Esophagus squamous epithelium (tissue), 4 donors: Measurements from ENCODE around the gene DIS3L2.

Experiments
- POLR2A ChIP-seq, 4 donors: fragments of 450-650 bp; IDR thresholded peaks; one replicate each; pipeline ENCODE4 v1.6.1; 2017; ENCODE audit warnings: antibody characterized with exemption in 4 of 4, mild to moderate bottlenecking in 4 of 4, moderate library complexity in 3 of 4
- TF ChIP-seq, protein P1 (sequence below), 6 experiments: fragments of 450-650 bp in 4 of 6; fragments of 200-600 bp in 2 of 6; sonication (generic) in 2 of 6; IDR thresholded peaks; one replicate each; pipeline ENCODE4 v1.5.1; 2016 to 2019; ENCODE audit warnings: antibody characterized with exemption in 6 of 6, mild to moderate bottlenecking in 4 of 6, moderate library complexity in 4 of 6

- TF ChIP-seq, protein P1, sequence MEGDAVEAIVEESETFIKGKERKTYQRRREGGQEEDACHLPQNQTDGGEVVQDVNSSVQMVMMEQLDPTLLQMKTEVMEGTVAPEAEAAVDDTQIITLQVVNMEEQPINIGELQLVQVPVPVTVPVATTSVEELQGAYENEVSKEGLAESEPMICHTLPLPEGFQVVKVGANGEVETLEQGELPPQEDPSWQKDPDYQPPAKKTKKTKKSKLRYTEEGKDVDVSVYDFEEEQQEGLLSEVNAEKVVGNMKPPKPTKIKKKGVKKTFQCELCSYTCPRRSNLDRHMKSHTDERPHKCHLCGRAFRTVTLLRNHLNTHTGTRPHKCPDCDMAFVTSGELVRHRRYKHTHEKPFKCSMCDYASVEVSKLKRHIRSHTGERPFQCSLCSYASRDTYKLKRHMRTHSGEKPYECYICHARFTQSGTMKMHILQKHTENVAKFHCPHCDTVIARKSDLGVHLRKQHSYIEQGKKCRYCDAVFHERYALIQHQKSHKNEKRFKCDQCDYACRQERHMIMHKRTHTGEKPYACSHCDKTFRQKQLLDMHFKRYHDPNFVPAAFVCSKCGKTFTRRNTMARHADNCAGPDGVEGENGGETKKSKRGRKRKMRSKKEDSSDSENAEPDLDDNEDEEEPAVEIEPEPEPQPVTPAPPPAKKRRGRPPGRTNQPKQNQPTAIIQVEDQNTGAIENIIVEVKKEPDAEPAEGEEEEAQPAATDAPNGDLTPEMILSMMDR (IDR thresholded peaks at IDR 0.05): no peak
- no peak for TF ChIP-seq POLR2A (IDR thresholded peaks at IDR 0.05)
Observed at GRCh38 chr2:232058931-232059330, 97.4 kb downstream of the DIS3L2 start.
